SK-N-SH treated with all-trans-retinoic acid at 6 μM for 48 hours (cell line): ENCODE results near the gene KCNIP4.

ENCODE experiments used
- ARNTL ChIP-seq: fragments of 450-650 bp; formaldehyde crosslinking; IDR thresholded peaks from 2 replicates; pipeline ENCODE4 v1.5.0; 2020; ENCODE audit warnings: low read depth, mild to moderate bottlenecking, moderate library complexity, borderline replicate concordance
- CSRNP3 ChIP-seq: fragments of 250-450 bp; sonication (Bioruptor Pico); IDR thresholded peaks from 2 replicates; pipeline ENCODE4 v1.5.1; 2021; ENCODE audit warnings: mild to moderate bottlenecking, moderate library complexity
- ISL1 ChIP-seq: fragments of 250-450 bp; sonication (Bioruptor Pico); IDR thresholded peaks from 2 replicates; pipeline ENCODE4 v2.1.2; 2022; ENCODE audit warnings: mild to moderate bottlenecking, moderate library complexity
- OSR1 ChIP-seq: fragments of 250-450 bp; sonication (Bioruptor Pico); IDR thresholded peaks from 2 replicates; pipeline ENCODE4 v1.8.0; 2022; ENCODE audit warnings: moderate library complexity, mild to moderate bottlenecking, inconsistent platforms
- PATZ1 ChIP-seq: fragments of 250-450 bp; sonication (Bioruptor Pico); IDR thresholded peaks from 2 replicates; pipeline ENCODE4 v1.8.0; 2020; ENCODE audit warnings: mild to moderate bottlenecking, moderate library complexity, borderline replicate concordance
- RARB ChIP-seq: fragments of 250-450 bp; sonication (Bioruptor Pico); IDR thresholded peaks from 2 replicates; pipeline ENCODE4 v1.8.0; 2021; ENCODE audit warnings: mild to moderate bottlenecking, moderate library complexity
- TCF4 ChIP-seq: fragments of 250-450 bp; sonication (Bioruptor Pico); IDR thresholded peaks from 2 replicates; pipeline ENCODE4 v1.8.0; 2021; ENCODE audit warnings: mild to moderate bottlenecking, moderate library complexity, borderline replicate concordance
- TSHZ2 ChIP-seq: fragments of 250-450 bp; sonication (Bioruptor Pico); IDR thresholded peaks from 2 replicates; pipeline ENCODE4 v1.5.0; 2020; ENCODE audit warnings: mild to moderate bottlenecking, moderate library complexity
- ZFP3 ChIP-seq: fragments of 250-450 bp; sonication (Bioruptor Pico); IDR thresholded peaks from 2 replicates; pipeline ENCODE4 v1.5.0; 2020; ENCODE audit warnings: mild to moderate bottlenecking, moderate library complexity
- ZNF565 ChIP-seq: fragments of 450-650 bp; formaldehyde crosslinking; conservative IDR thresholded peaks from 2 replicates; pipeline ENCODE4 v1.5.0; 2020; ENCODE audit warnings: low read depth, mild to moderate bottlenecking, moderate library complexity
- ZNF70 ChIP-seq: fragments of 450-650 bp; formaldehyde crosslinking; IDR thresholded peaks from 2 replicates; pipeline ENCODE4 v1.5.0; 2020; ENCODE audit warnings: mild to moderate bottlenecking, moderate library complexity
- ZNF8 ChIP-seq: fragments of 450-650 bp; formaldehyde crosslinking; IDR thresholded peaks from 2 replicates; pipeline ENCODE4 v1.5.0; 2020; ENCODE audit warnings: mild to moderate bottlenecking, moderate library complexity

- no peak for TF ChIP-seq PATZ1
- TF ChIP-seq ZFP3, result no peak
- TF ChIP-seq ARNTL (CRISPR knock-in tag), result no peak
- no peak for TF ChIP-seq ZNF70 (CRISPR knock-in tag)
- no peak for TF ChIP-seq TCF4 (CRISPR knock-in tag)
- no peak for TF ChIP-seq OSR1 (CRISPR knock-in tag)
- no peak for TF ChIP-seq ZNF8 (CRISPR knock-in tag)
- TF ChIP-seq ISL1 (CRISPR knock-in tag), result no peak
- TF ChIP-seq TSHZ2 (CRISPR knock-in tag), result no peak
- no peak for TF ChIP-seq CSRNP3 (CRISPR knock-in tag)
- TF ChIP-seq RARB (CRISPR knock-in tag), result no peak
- TF ChIP-seq ZNF565 (CRISPR knock-in tag), result no peak
These were observed 966.0 kb downstream of the KCNIP4 start for GRCh38 chr4:20982544-20982943.
